IMR-90 (cell line): Measurements from ENCODE around the gene FOXO6. TPM values are rescaled to one million over a fixed set of nuclear protein-coding genes. Genes with fewer than 3 reads are reported as not detected.

Source experiments
- ATAC-seq: fragments of 200-7000 bp; cut with Tn5 transposase; 2 replicates; pipeline ENCODE4 v1.9.1; 2020; ENCODE audit warnings: low read depth, mild to moderate bottlenecking, moderate library complexity
- BruUV-seq: library from RNA; stranded (reverse); fragments of 400-500 nt; replicated peaks from 2 replicates; lab custom pipeline; 2021; lab: Mats Ljungman, UMichigan
- CTCF ChIA-PET: fragments of 300-600 bp; formaldehyde crosslinking; extraction: SDS; loops from one replicate; lab custom pipeline; 2021; ENCODE audit warnings: antibody characterized with exemption; lab: Yijun Ruan, JAX
- POLR2A ChIA-PET: fragments of 300-600 bp; sonication (Branson Sonifier 250); formaldehyde crosslinking; loops from one replicate; lab custom pipeline; 2022; ENCODE audit warnings: antibody characterized with exemption; ENCODE audit not compliant: unreplicated experiment; lab: Charles Lee
- DNase-seq: peaks from one replicate; pipeline ENCODE4 v3.0.0; 2013
- H2AFZ ChIP-seq: replicated peaks from 2 replicates; pipeline ENCODE3; 2013; ENCODE audit warnings: low read length, mild to moderate bottlenecking; ENCODE audit not compliant: poor library complexity
- H2AK5ac ChIP-seq: 2 replicates; pipeline ENCODE4 v1.6.1; 2013; ENCODE audit warnings: low read depth, low read length, inconsistent platforms
- H2AK9ac ChIP-seq: replicated peaks from 2 replicates; pipeline ENCODE3; 2013; ENCODE audit warnings: mild to moderate bottlenecking, low read depth, low read length, moderate library complexity; ENCODE audit not compliant: poor library complexity
- H2BK120ac ChIP-seq: 2 replicates; pipeline ENCODE4 v1.6.1; 2013; ENCODE audit warnings: low read depth, low read length, inconsistent platforms
- H2BK15ac ChIP-seq: 3 replicates; pipeline ENCODE4 v1.6.1; 2013; ENCODE audit warnings: low read depth, low read length, inconsistent platforms
- H2BK20ac ChIP-seq: 2 replicates; pipeline ENCODE4 v1.6.1; 2013; ENCODE audit warnings: low read depth, mild to moderate bottlenecking, inconsistent platforms, low read length, moderate library complexity
- H2BK5ac ChIP-seq: 2 replicates; pipeline ENCODE4 v1.6.1; 2013; ENCODE audit warnings: mild to moderate bottlenecking, low read depth, low read length, inconsistent platforms; ENCODE audit not compliant: poor library complexity, severe bottlenecking
- H3K14ac ChIP-seq: replicated peaks from 2 replicates; pipeline ENCODE4 v1.6.1; 2013; ENCODE audit warnings: low read depth, low read length, inconsistent platforms
- H3K18ac ChIP-seq: 2 replicates; pipeline ENCODE4 v1.6.1; 2013; ENCODE audit warnings: low read depth, low read length, control low read depth
- H3K23ac ChIP-seq: 2 replicates; pipeline ENCODE4 v1.6.1; 2013; ENCODE audit warnings: low read depth, low read length, inconsistent platforms
- H3K27ac ChIP-seq: 2 replicates; pipeline ENCODE4 v1.5.1; 2013; ENCODE audit warnings: mild to moderate bottlenecking, control low read depth, low read length; ENCODE audit not compliant: insufficient read depth
- H3K27me3 ChIP-seq: 2 replicates; pipeline ENCODE4 v1.6.1; 2013; ENCODE audit warnings: low read length; ENCODE audit not compliant: control insufficient read depth, insufficient read depth
- H3K36me3 ChIP-seq: 2 replicates; pipeline ENCODE4 v1.6.1; 2013; ENCODE audit warnings: low read length, mixed read lengths; ENCODE audit not compliant: control insufficient read depth, insufficient read depth
- H3K4ac ChIP-seq: 2 replicates; pipeline ENCODE4 v1.6.1; 2013; ENCODE audit warnings: low read depth, low read length, inconsistent platforms
- H3K4me1 ChIP-seq: 2 replicates; pipeline ENCODE4 v1.6.1; 2013; ENCODE audit warnings: low read length, mixed read lengths; ENCODE audit not compliant: control insufficient read depth, insufficient read depth
- H3K4me2 ChIP-seq: 2 replicates; pipeline ENCODE4 v1.6.1; 2013; ENCODE audit warnings: low read depth, mild to moderate bottlenecking, control low read depth, low read length, moderate library complexity
- H3K4me3 ChIP-seq: 2 replicates; pipeline ENCODE4 v1.5.1; 2013; ENCODE audit warnings: low read depth, mild to moderate bottlenecking, control low read depth, low read length, moderate library complexity; ENCODE audit not compliant: insufficient read depth
- H3K56ac ChIP-seq: 2 replicates; pipeline ENCODE4 v1.6.1; 2013; ENCODE audit warnings: low read length, inconsistent platforms; ENCODE audit not compliant: insufficient read depth; ENCODE audit errors: extremely low read depth
- H3K79me1 ChIP-seq, 2 experiments: 2 replicates each; pipeline ENCODE4 v1.6.1; 2013; ENCODE audit warnings: low read length in 2 of 2, inconsistent platforms in 1 of 2, low read depth in 1 of 2
- H3K9ac ChIP-seq: 2 replicates; pipeline ENCODE4 v1.6.1; 2013; ENCODE audit warnings: low read depth, low read length, control low read depth
- H3K9me1 ChIP-seq: 2 replicates; pipeline ENCODE4 v1.6.1; 2013; ENCODE audit warnings: low read length, inconsistent platforms; ENCODE audit not compliant: insufficient read depth
- H3K9me3 ChIP-seq: 2 replicates; pipeline ENCODE4 v1.6.1; 2013; ENCODE audit warnings: low read length; ENCODE audit not compliant: control insufficient read depth, insufficient read depth
- H4K20me1 ChIP-seq: 2 replicates; pipeline ENCODE4 v1.6.1; 2013; ENCODE audit warnings: low read length, inconsistent platforms; ENCODE audit not compliant: insufficient read depth
- H4K5ac ChIP-seq: 2 replicates; pipeline ENCODE4 v1.6.1; 2013; ENCODE audit warnings: mild to moderate bottlenecking, low read depth, low read length, control low read depth
- H4K8ac ChIP-seq, 2 experiments: 2 replicates each; pipeline ENCODE4 v1.6.1; 2013; ENCODE audit warnings: low read depth in 2 of 2, low read length in 2 of 2, control low read depth in 1 of 2, inconsistent platforms in 1 of 2
- H4K91ac ChIP-seq: 2 replicates; pipeline ENCODE4 v1.6.1; 2013; ENCODE audit warnings: low read depth, low read length, inconsistent platforms; ENCODE audit not compliant: insufficient read depth
- BHLHE40 ChIP-seq: fragments of 150-350 bp; IDR thresholded peaks from 2 replicates; pipeline ENCODE4 v1.6.1; 2016; ENCODE audit warnings: mild to moderate bottlenecking, low read depth, low read length
- CEBPB ChIP-seq: IDR thresholded peaks from 2 replicates; pipeline ENCODE4 v1.6.1; 2012; ENCODE audit warnings: low read depth, low read length, improper control_type of control experiment
- CHD1 ChIP-seq: IDR thresholded peaks from 2 replicates; pipeline ENCODE4 v1.6.1; 2012; ENCODE audit warnings: low read depth, low read length, improper control_type of control experiment
- FOS ChIP-seq: fragments of 150-350 bp; IDR thresholded peaks from 2 replicates; pipeline ENCODE4 v1.6.1; 2016; ENCODE audit warnings: low read depth, low read length
- MAZ ChIP-seq: IDR thresholded peaks from 2 replicates; pipeline ENCODE4 v1.6.1; 2012; ENCODE audit warnings: low read depth, mild to moderate bottlenecking, low read length, improper control_type of control experiment, moderate library complexity, borderline replicate concordance
- RCOR1 ChIP-seq: IDR thresholded peaks from 2 replicates; pipeline ENCODE4 v1.6.1; 2012; ENCODE audit warnings: mild to moderate bottlenecking, low read length, improper control_type of control experiment; ENCODE audit not compliant: insufficient replicate concordance
- WGBS, 2 experiments: methylation state at CpG; one replicate each; pipeline versions ENCODE4 v1.1.5 to v1.1.7; 2013; ENCODE audit warnings: missing lambda C conversion rate in 2 of 2; ENCODE audit not compliant: insufficient read length in 1 of 2; ENCODE audit errors: extremely low coverage in 2 of 2; 5-methylcytosine and 5-hydroxymethylcytosine counted together
- dilution Hi-C: fragments of 300-500 bp; cut with HindIII; formaldehyde crosslinking; loops from one replicate; pipeline ENCODE4 v1.14.3; 2018; ENCODE audit warnings: low sequenced_read_pairs; ENCODE audit not compliant: unreplicated experiment
- in situ Hi-C: fragments of 300-500 bp; cut with MboI; formaldehyde crosslinking; loops from 3 replicates; pipeline ENCODE4 v1.14.3; 2019; ENCODE audit warnings: low sequenced_read_pairs, inconsistent platforms, mixed read lengths
- intact Hi-C: fragments of 100-400 bp; cut with micrococcal nuclease; formaldehyde crosslinking; loops from 2 replicates; pipeline ENCODE4 v1.10.0; 2022
- polyA plus RNA-seq, 3 experiments: library from polyadenylated mRNA; depleted of rRNA; stranded (reverse); fragments of >200 nt; gene quantifications; 2 replicates each; pipeline ENCODE4 v1.2.3, GENCODE V29; 2012; ENCODE audit warnings: low replicate concordance in 1 of 3
- total RNA-seq: library from RNA; depleted of rRNA; stranded (reverse); fragments of >200 nt; gene quantifications from 2 replicates; pipeline ENCODE4 v1.2.3, GENCODE V29; 2012
- TF ChIP-seq, protein P1 (sequence below): fragments of 150-350 bp; IDR thresholded peaks from 2 replicates; pipeline ENCODE4 v1.6.1; 2017; ENCODE audit warnings: mild to moderate bottlenecking, antibody characterized with exemption, low read length, low read depth

Gene FOXO6
- total and polyA plus RNA-seq, 2 of the 4 experiments (the other 2 are of a cell fraction): not detected

DNA sequence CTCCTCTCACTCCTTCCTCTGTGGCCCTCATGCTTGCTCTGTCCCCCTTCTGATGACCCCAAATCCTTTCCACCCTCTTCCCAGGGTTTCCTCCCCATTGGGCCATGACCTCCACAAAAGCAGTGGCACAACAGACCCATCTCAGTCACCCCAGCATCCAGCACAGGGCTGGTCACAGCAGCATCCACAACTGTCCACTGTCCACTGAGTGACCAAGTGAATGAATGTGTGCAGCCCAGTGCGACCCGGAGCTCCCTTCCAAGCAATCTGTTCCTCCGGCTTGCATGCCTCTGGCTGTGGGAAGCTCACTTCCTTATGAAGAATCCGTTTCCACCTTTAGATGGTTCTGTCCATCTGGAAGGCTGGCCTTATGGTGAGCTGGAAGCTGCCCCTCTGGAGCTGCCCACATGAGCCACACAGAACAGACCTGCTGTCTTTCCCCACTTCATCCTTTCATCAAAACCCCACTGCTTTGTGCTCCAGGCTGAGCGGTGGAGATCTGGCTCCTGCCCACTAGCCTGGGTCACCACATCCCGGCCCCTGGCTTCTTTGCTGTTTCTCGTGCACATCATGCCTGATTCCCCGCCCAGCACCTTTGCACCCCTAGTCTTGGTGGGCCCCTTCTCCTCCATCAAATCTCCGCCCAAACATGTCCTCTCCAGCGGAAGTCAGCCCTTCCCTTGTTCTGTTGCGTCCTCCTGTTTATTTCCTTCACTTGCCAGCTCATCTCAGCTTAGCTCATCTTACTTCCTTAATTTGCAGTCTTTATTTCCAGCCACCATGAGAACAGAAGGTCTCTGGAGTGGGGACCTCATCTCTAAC, 66.9 kb downstream of the FOXO6 start:
- H3K27me3 ChIP-seq: peaks cover 8% of the 10 kb centered on the region; the same call in 1 of the 2 replicates
- H3K79me1 ChIP-seq: no peaks in the 10 kb centered on the region
- peaks cover 6% of the 10 kb centered on the region for H3K9me1 ChIP-seq
- ChIA-PET CTCF (no interaction called here), POLR2A (no interaction called here)
- intact Hi-C loops (no loop called here), in situ Hi-C loops (no loop called here), dilution Hi-C loops (no loop called here)
- BruUV-seq: no TSS peak
- no peak overlapping the region for H2BK20ac ChIP-seq
- H4K20me1 ChIP-seq: no peaks in the 10 kb centered on the region; the same call in 1 of the 2 replicates
- H3K18ac ChIP-seq: no peak overlapping the region
- H3K4ac ChIP-seq: no peak overlapping the region
- H4K91ac ChIP-seq: no peak overlapping the region
- H3K4me1 ChIP-seq: peaks cover 7% of the 10 kb centered on the region
- H2AFZ ChIP-seq: peak overlapping the region; percentile 59
- H2BK5ac ChIP-seq: no peak overlapping the region
- TF ChIP-seq BHLHE40 (no peak), RCOR1 (no peak), CHD1 (no peak), MAZ (no peak), FOS (no peak), CEBPB (no peak)
- TF ChIP-seq, protein P1, sequence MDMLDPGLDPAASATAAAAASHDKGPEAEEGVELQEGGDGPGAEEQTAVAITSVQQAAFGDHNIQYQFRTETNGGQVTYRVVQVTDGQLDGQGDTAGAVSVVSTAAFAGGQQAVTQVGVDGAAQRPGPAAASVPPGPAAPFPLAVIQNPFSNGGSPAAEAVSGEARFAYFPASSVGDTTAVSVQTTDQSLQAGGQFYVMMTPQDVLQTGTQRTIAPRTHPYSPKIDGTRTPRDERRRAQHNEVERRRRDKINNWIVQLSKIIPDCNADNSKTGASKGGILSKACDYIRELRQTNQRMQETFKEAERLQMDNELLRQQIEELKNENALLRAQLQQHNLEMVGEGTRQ: no peak
- no peaks in the 10 kb centered on the region for H3K9me3 ChIP-seq
- ATAC-seq: no peak
- no peaks in the 10 kb centered on the region for H3K36me3 ChIP-seq
- no peak overlapping the region for H2BK120ac ChIP-seq
- no peak overlapping the region for H3K9ac ChIP-seq
- H3K23ac ChIP-seq: no peak overlapping the region
- whole genome bisulfite sequencing, 2 experiments: 88% methylated on average over 6 of the region's 11 CpGs; no CpG with 5 or more reads in 1 of the 2 experiments
- H3K27ac ChIP-seq: no peak overlapping the region
- H4K8ac ChIP-seq: no peak overlapping the region
- H2AK5ac ChIP-seq: no peak overlapping the region
- no peak overlapping the region for H3K4me2 ChIP-seq
- no peak overlapping the region for H2BK15ac ChIP-seq
- no peak overlapping the region for H3K56ac ChIP-seq
- H3K4me3 ChIP-seq: no peak overlapping the region
- no peak overlapping the region for H3K14ac ChIP-seq
- no peak overlapping the region for H2AK9ac ChIP-seq
- no peak overlapping the region for H4K5ac ChIP-seq
- no peak for DNase-seq
